NOMO-1 treated with dmso at 0.1 percent for 144 hours (cell line): Measurements from ENCODE around the gene FER1L5.

Experiments
- DNase-seq: peaks from one replicate; lab custom pipeline; 2025; ENCODE audit not compliant: unreplicated experiment; lab: John Stamatoyannopoulos, UW

FER1L5 gene

GRCh38 chr2:96694816-96695455 lies 52.4 kb downstream of the FER1L5 start:
- no peak for DNase-seq

- DNase-seq, result no peak
Measured at GRCh38 chr2:96695602-96696001, 53.0 kb downstream of the FER1L5 start.

GRCh38 chr2:96697476-96697875 lies 54.9 kb downstream of the FER1L5 start:
- no peak for DNase-seq

- no peak for DNase-seq
Measured at GRCh38 chr2:96698221-96698861, 55.8 kb downstream of the FER1L5 start.

GRCh38 chr2:96699021-96699420 lies 56.5 kb downstream of the FER1L5 start:
- no peak for DNase-seq

- no peak for DNase-seq
Measured at GRCh38 chr2:96699621-96700020, 57.1 kb downstream of the FER1L5 start.

- DNase-seq, result no peak
Measured at GRCh38 chr2:96700086-96700485, 57.5 kb downstream of the FER1L5 start.

- no peak for DNase-seq
Measured at GRCh38 chr2:96701636-96702035, 59.1 kb downstream of the FER1L5 start.

GRCh38 chr2:96702098-96702785 lies 59.7 kb downstream of the FER1L5 start:
- DNase-seq, result no peak

- DNase-seq, result no peak
Measured at GRCh38 chr2:96703021-96703751, 60.6 kb downstream of the FER1L5 start.

- no peak for DNase-seq
Measured at GRCh38 chr2:96710985-96711384, 68.4 kb downstream of the FER1L5 start.

GRCh38 chr2:96715658-96716057 lies 73.1 kb downstream of the FER1L5 start:
- DNase-seq, result no peak

- DNase-seq, result no peak
Measured at GRCh38 chr2:96716388-96716787, 73.8 kb downstream of the FER1L5 start.

GRCh38 chr2:96726131-96726530 lies 83.6 kb downstream of the FER1L5 start:
- no peak for DNase-seq

- DNase-seq, result no peak
Measured at GRCh38 chr2:96727431-96727830, 84.9 kb downstream of the FER1L5 start.

GRCh38 chr2:96729748-96730147 lies 87.2 kb downstream of the FER1L5 start:
- no peak for DNase-seq

- DNase-seq, result no peak
Measured at GRCh38 chr2:96730212-96730611, 87.6 kb downstream of the FER1L5 start.

GRCh38 chr2:96733931-96734330 lies 91.4 kb downstream of the FER1L5 start:
- DNase-seq, result no peak

GRCh38 chr2:96734880-96735583 lies 92.5 kb downstream of the FER1L5 start:
- DNase-seq, result no peak

- no peak for DNase-seq
Measured at GRCh38 chr2:96737251-96737650, 94.7 kb downstream of the FER1L5 start.

GRCh38 chr2:96737831-96738230 lies 95.3 kb downstream of the FER1L5 start:
- DNase-seq, result no peak
